Natural killer cell (primary cell): Measurements from ENCODE around the gene RAET1E. TPM values are rescaled to one million over a fixed set of nuclear protein-coding genes. Genes with fewer than 3 reads are reported as not detected.
"Not testable (repeated sequence)": the region's sequence is repeated elsewhere in the genome, so short reads cannot be mapped to it uniquely, and the experiment has no call there.

Experiments used
- ATAC-seq, 3 donors: fragments of 150-1000 bp in 2 of 3; fragments of 200-7000 bp in 1 of 3; cut with Tn5 transposase; 1 replicate in 1 of 3; 2 replicates in 2 of 3; pipeline ENCODE4 v1.10.0; 2021; ENCODE audit warnings: mild to moderate bottlenecking in 2 of 3, moderate library complexity in 2 of 3
- DNase-seq, 2 donors: peaks; one replicate each; pipeline versions ENCODE4 v3.0.0 to v3.0.0-alpha.2; 2013 to 2021; ENCODE audit warnings: mixed read lengths in 1 of 2
- H3K27ac ChIP-seq: one replicate; pipeline ENCODE4 v1.5.1; 2013; ENCODE audit warnings: mild to moderate bottlenecking, low read length
- H3K27me3 ChIP-seq: one replicate; pipeline ENCODE4 v1.6.1; 2013; ENCODE audit warnings: low read length; ENCODE audit not compliant: control insufficient read depth, insufficient read depth
- H3K36me3 ChIP-seq: one replicate; pipeline ENCODE4 v1.6.1; 2013; ENCODE audit warnings: low read length; ENCODE audit not compliant: control insufficient read depth, insufficient read depth
- H3K4me1 ChIP-seq: one replicate; pipeline ENCODE4 v1.6.1; 2013; ENCODE audit warnings: low read length; ENCODE audit not compliant: control insufficient read depth, insufficient read depth
- H3K4me3 ChIP-seq: one replicate; pipeline ENCODE4 v1.5.1; 2013; ENCODE audit warnings: low read length
- H3K9me3 ChIP-seq: one replicate; pipeline ENCODE4 v1.6.1; 2013; ENCODE audit warnings: low read length; ENCODE audit not compliant: control insufficient read depth, insufficient read depth
- H3K27ac Mint-ChIP-seq, 2 donors: one replicate each; pipeline ENCODE4 v1.8.0; 2022; ENCODE audit warnings: mild to moderate bottlenecking in 2 of 2, mixed read lengths in 2 of 2, moderate library complexity in 1 of 2
- H3K27me3 Mint-ChIP-seq, 2 donors: one replicate each; pipeline ENCODE4 v1.8.0; 2022; ENCODE audit warnings: low read depth in 2 of 2, mixed read lengths in 2 of 2
- H3K36me3 Mint-ChIP-seq: one replicate; pipeline ENCODE4 v1.8.0; 2022; ENCODE audit warnings: mixed read lengths
- H3K4me1 Mint-ChIP-seq, 2 donors: one replicate each; pipeline ENCODE4 v1.8.0; 2022; ENCODE audit warnings: mixed read lengths in 2 of 2
- H3K4me3 Mint-ChIP-seq: one replicate; pipeline ENCODE4 v1.8.0; 2022; ENCODE audit warnings: mild to moderate bottlenecking, moderate library complexity, mixed read lengths
- H3K9me3 Mint-ChIP-seq, 2 donors: one replicate each; pipeline ENCODE4 v1.8.0; 2022; ENCODE audit warnings: mixed read lengths in 2 of 2
- CTCF ChIP-seq: fragments of 200-600 bp; IDR thresholded peaks from one replicate; pipeline ENCODE4 v1.8.0; 2022; ENCODE audit warnings: antibody characterized with exemption
- WGBS: methylation state at CpG from one replicate; pipeline ENCODE4 v1.1.7; 2013; ENCODE audit warnings: missing lambda C conversion rate; ENCODE audit not compliant: insufficient coverage; 5-methylcytosine and 5-hydroxymethylcytosine counted together
- intact Hi-C: fragments of 100-400 bp; cut with micrococcal nuclease; formaldehyde crosslinking; loops from one replicate; pipeline ENCODE4 v1.14.2; 2022
- total RNA-seq, 4 donors: library from RNA; stranded (reverse); fragments of 120-200 nt in 1 of 4; gene quantifications; one replicate each; pipeline versions ENCODE4 v1.2.3 to v1.2.4, GENCODE V29; 2013 to 2022

The RAET1E gene
- total RNA-seq, 3 donors from 2014 or later (not counting 1 experiment from before 2014, with no cell fraction given): not detected

- no peak overlapping the region for H3K27ac Mint-ChIP-seq
These were observed 18.3 kb upstream of the RAET1E start for GRCh38 chr6:149915970-149916865.

GRCh38 chr6:149913540-149914240, 15.8 kb upstream of the RAET1E start:
- Mint-ChIP-seq H3K36me3 (no peaks in the 10 kb centered on the region), H3K27me3 (peaks cover 28 to 30% of the 10 kb centered on the region in 2 donors), H3K27ac (no peak overlapping the region), H3K4me1 (no peaks in the 10 kb centered on the region), H3K4me3 (no peak overlapping the region), H3K9me3 (no peaks in the 10 kb centered on the region)
- intact Hi-C loops: no loop called here
- no peaks in the 10 kb centered on the region for H3K36me3 ChIP-seq
- peaks cover 4% of the 10 kb centered on the region for H3K9me3 ChIP-seq
- DNase-seq (no peak), ATAC-seq (no peak)
- no peak overlapping the region for H3K4me3 ChIP-seq
- H3K27me3 ChIP-seq: no peaks in the 10 kb centered on the region
- no peaks in the 10 kb centered on the region for H3K4me1 ChIP-seq
- 81% methylated on average over 9 of the region's 9 CpGs for WGBS
- no peak overlapping the region for H3K27ac ChIP-seq
- TF ChIP-seq CTCF: no peak

More at GRCh38 chr6:149915970-149916865, 18.3 kb upstream of the RAET1E start:
- Histone ChIP-seq H3K4me1 (no peaks in the 10 kb centered on the region), H3K27ac (no peak overlapping the region), H3K36me3 (no peaks in the 10 kb centered on the region), H3K4me3 (no peak overlapping the region), H3K9me3 (no peaks in the 10 kb centered on the region), H3K27me3 (no peaks in the 10 kb centered on the region)
- H3K36me3 Mint-ChIP-seq: no peaks in the 10 kb centered on the region
- ATAC-seq (no peak), DNase-seq (no peak)
- WGBS: 84% methylated on average over 10 of the region's 10 CpGs
- peaks cover 37 to 43% of the 10 kb centered on the region in 2 donors for H3K27me3 Mint-ChIP-seq
- no peaks in the 10 kb centered on the region for H3K4me1 Mint-ChIP-seq
- no peak for TF ChIP-seq CTCF
- no peak overlapping the region for H3K4me3 Mint-ChIP-seq
- intact Hi-C loops: no loop called here
- no peaks in the 10 kb centered on the region for H3K9me3 Mint-ChIP-seq

- Histone ChIP-seq H3K4me1 (no peaks in the 10 kb centered on the region), H3K36me3 (no peaks in the 10 kb centered on the region), H3K4me3 (no peak overlapping the region), H3K27ac (no peak overlapping the region), H3K27me3 (no peaks in the 10 kb centered on the region), H3K9me3 (peaks cover 8% of the 10 kb centered on the region)
- H3K36me3 Mint-ChIP-seq: no peaks in the 10 kb centered on the region
- TF ChIP-seq CTCF: no peak
- DNase-seq (no peak), ATAC-seq (no peak)
- intact Hi-C loops: no loop called here
- no peaks in the 10 kb centered on the region for H3K9me3 Mint-ChIP-seq
- no peak overlapping the region for H3K4me3 Mint-ChIP-seq
- no peaks in the 10 kb centered on the region for H3K4me1 Mint-ChIP-seq
- peaks cover 26% of the 10 kb centered on the region in 2 donors for H3K27me3 Mint-ChIP-seq
- H3K27ac Mint-ChIP-seq: no peak overlapping the region
- 89% methylated on average over 1 of the region's 2 CpGs for WGBS
These were observed 15.2 kb upstream of the RAET1E start for GRCh38 chr6:149913085-149913484.

- H3K4me3 Mint-ChIP-seq, H3K36me3 ChIP-seq, ATAC-seq, H3K27ac ChIP-seq, H3K27ac Mint-ChIP-seq, H3K4me3 ChIP-seq, H3K9me3 ChIP-seq, H3K36me3 Mint-ChIP-seq, H3K4me1 ChIP-seq, intact Hi-C loops, H3K27me3 ChIP-seq, H3K4me1 Mint-ChIP-seq, H3K9me3 Mint-ChIP-seq, DNase-seq: not testable (repeated sequence)
- WGBS: no CpG with 5 or more reads among the region's 3 CpGs
- H3K27me3 Mint-ChIP-seq: peaks cover 26% of the 10 kb centered on the region in 2 donors
These were observed 14.8 kb upstream of the RAET1E start for GRCh38 chr6:149912680-149913079.
